Mesenchymal stem cell (in vitro differentiated cells and primary cell): Measurements from ENCODE around the gene FBXO27.

Experiments
- DNase-seq: peaks from one replicate; pipeline ENCODE4 v3.0.0-alpha.2; 2013
- H2AFZ ChIP-seq: one replicate; pipeline ENCODE4 v1.6.1; 2013; ENCODE audit warnings: low read depth, mild to moderate bottlenecking, control low read depth, inconsistent platforms, low read length, moderate library complexity
- H2AK5ac ChIP-seq: 2 replicates; pipeline ENCODE4 v1.6.1; 2013; ENCODE audit warnings: low read length, moderate library complexity, mild to moderate bottlenecking, inconsistent platforms; ENCODE audit not compliant: severe bottlenecking
- H2BK120ac ChIP-seq: one replicate; pipeline ENCODE4 v1.6.1; 2013; ENCODE audit warnings: low read depth, mild to moderate bottlenecking, inconsistent platforms, low read length, moderate library complexity
- H2BK12ac ChIP-seq, 2 experiments: one replicate each; pipeline ENCODE4 v1.6.1; 2013; ENCODE audit warnings: inconsistent platforms in 2 of 2, low read length in 2 of 2, mild to moderate bottlenecking in 2 of 2, moderate library complexity in 2 of 2, control low read depth in 1 of 2
- H2BK15ac ChIP-seq: one replicate; pipeline ENCODE4 v1.6.1; 2013; ENCODE audit warnings: mild to moderate bottlenecking, low read depth, inconsistent platforms; ENCODE audit not compliant: poor library complexity, severe bottlenecking
- H2BK5ac ChIP-seq: 2 replicates; pipeline ENCODE4 v1.6.1; 2013; ENCODE audit warnings: low read depth, mild to moderate bottlenecking, low read length, control low read depth, inconsistent platforms; ENCODE audit not compliant: poor library complexity, severe bottlenecking
- H3K14ac ChIP-seq, 2 experiments: one replicate each; pipeline ENCODE4 v1.6.1; 2013; ENCODE audit warnings: inconsistent platforms in 2 of 2, low read length in 2 of 2, control low read depth in 1 of 2, mild to moderate bottlenecking in 1 of 2, moderate library complexity in 1 of 2
- H3K18ac ChIP-seq, 2 experiments: one replicate each; pipeline ENCODE4 v1.6.1; 2013; ENCODE audit warnings: inconsistent platforms in 2 of 2, low read length in 2 of 2, control low read depth in 1 of 2, low read depth in 1 of 2, mild to moderate bottlenecking in 1 of 2
- H3K23ac ChIP-seq, 2 experiments: one replicate each; pipeline ENCODE4 v1.6.1; 2013; ENCODE audit warnings: inconsistent platforms in 2 of 2, low read length in 2 of 2, mild to moderate bottlenecking in 2 of 2, moderate library complexity in 2 of 2, control low read depth in 1 of 2
- H3K27ac ChIP-seq: 2 replicates; pipeline ENCODE4 v1.5.1; 2013; ENCODE audit warnings: mild to moderate bottlenecking, moderate library complexity, low read length, control low read depth, inconsistent platforms; ENCODE audit not compliant: poor library complexity, severe bottlenecking
- H3K27me3 ChIP-seq, 2 experiments: 2 replicates each; pipeline versions ENCODE4 v1.6.1 to v1.7.0; 2013; ENCODE audit warnings: low read length in 2 of 2, mild to moderate bottlenecking in 2 of 2, moderate library complexity in 2 of 2, control low read depth in 1 of 2, inconsistent platforms in 1 of 2; ENCODE audit not compliant: control insufficient read depth in 1 of 2, insufficient read depth in 1 of 2
- H3K36me3 ChIP-seq, 2 experiments: 2 replicates each; pipeline versions ENCODE4 v1.6.1 to v1.7.0; 2013; ENCODE audit warnings: low read length in 2 of 2, control low read depth in 1 of 2, inconsistent platforms in 1 of 2, low read depth in 1 of 2, mild to moderate bottlenecking in 1 of 2; ENCODE audit not compliant: insufficient read depth in 2 of 2, control insufficient read depth in 1 of 2
- H3K4ac ChIP-seq, 2 experiments: one replicate each; pipeline ENCODE4 v1.6.1; 2013; ENCODE audit warnings: inconsistent platforms in 2 of 2, low read length in 2 of 2, mild to moderate bottlenecking in 2 of 2, moderate library complexity in 2 of 2, control low read depth in 1 of 2, low read depth in 1 of 2
- H3K4me1 ChIP-seq: 2 replicates; pipeline ENCODE4 v1.6.1; 2013; ENCODE audit warnings: low read depth, low read length, control low read depth; ENCODE audit not compliant: control insufficient read depth, insufficient read depth
- H3K4me2 ChIP-seq: 2 replicates; pipeline ENCODE4 v1.6.1; 2013; ENCODE audit warnings: low read length, mild to moderate bottlenecking, inconsistent platforms; ENCODE audit not compliant: poor library complexity, severe bottlenecking
- H3K4me3 ChIP-seq, 2 experiments: 2 replicates each; pipeline versions ENCODE4 v1.5.1 to v1.7.0; 2013; ENCODE audit warnings: low read length in 2 of 2, mild to moderate bottlenecking in 2 of 2, control low read depth in 1 of 2, low read depth in 1 of 2; ENCODE audit not compliant: insufficient read depth in 1 of 2
- H3K79me1 ChIP-seq: replicated peaks from 2 replicates; pipeline ENCODE4 v1.6.1; 2013; ENCODE audit warnings: mild to moderate bottlenecking, control low read depth, low read length, inconsistent platforms; ENCODE audit not compliant: poor library complexity, severe bottlenecking
- H3K9ac ChIP-seq: 2 replicates; pipeline ENCODE4 v1.7.0; 2013; ENCODE audit warnings: mild to moderate bottlenecking, low read length, moderate library complexity
- H3K9me3 ChIP-seq: 2 replicates; pipeline ENCODE4 v1.7.0; 2013; ENCODE audit warnings: mild to moderate bottlenecking, low read length; ENCODE audit not compliant: control insufficient read depth
- H4K8ac ChIP-seq: one replicate; pipeline ENCODE4 v1.6.1; 2013; ENCODE audit warnings: inconsistent platforms, mild to moderate bottlenecking, low read length, moderate library complexity
- H4K91ac ChIP-seq: one replicate; pipeline ENCODE4 v1.6.1; 2013; ENCODE audit warnings: mild to moderate bottlenecking, low read length, inconsistent platforms
- WGBS: methylation state at CpG from one replicate; pipeline ENCODE4 v1.1.7; 2013; ENCODE audit warnings: mixed read lengths; 5-methylcytosine and 5-hydroxymethylcytosine counted together

The FBXO27 gene

DNA sequence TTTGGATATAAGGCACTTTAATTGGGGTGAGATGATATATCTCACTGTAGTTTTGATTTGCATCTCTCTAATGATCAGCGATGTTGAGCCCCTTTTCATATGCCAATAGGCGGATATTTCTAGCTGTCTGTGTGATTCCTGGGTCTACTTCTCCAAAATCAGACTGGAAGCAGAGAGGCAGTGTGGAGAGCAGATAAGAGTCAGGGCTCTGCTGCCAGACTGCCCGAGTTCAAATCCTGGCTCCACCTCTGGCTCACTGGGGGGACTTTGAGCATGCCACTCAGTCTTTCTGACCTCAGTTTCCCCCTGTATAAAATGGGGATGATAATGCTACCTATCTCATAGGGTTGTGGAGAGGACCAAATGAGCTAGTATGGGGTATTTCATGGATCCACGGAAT, 27.8 kb upstream of the FBXO27 start:
- H3K9me3 ChIP-seq, result no peaks in the 10 kb centered on the region
- DNase-seq, result no peak
- H2BK12ac ChIP-seq, result no peak overlapping the region
- WGBS, result 70% methylated on average over 4 of the region's 4 CpGs
- H4K8ac ChIP-seq, result no peak overlapping the region
- no peak overlapping the region for H3K23ac ChIP-seq
- H2BK5ac ChIP-seq, result no peak overlapping the region
- H2AK5ac ChIP-seq, result no peak overlapping the region
- H3K14ac ChIP-seq, result no peak overlapping the region
- no peak overlapping the region for H2BK15ac ChIP-seq
- no peak overlapping the region for H2BK120ac ChIP-seq
- H3K4me3 ChIP-seq, result no peak overlapping the region
- no peaks in the 10 kb centered on the region for H3K36me3 ChIP-seq
- H3K27ac ChIP-seq, result no peak overlapping the region
- peaks cover 0 to 3% of the 10 kb centered on the region in 2 experiments for H3K27me3 ChIP-seq
- H3K18ac ChIP-seq, result no peak overlapping the region
- H3K4me2 ChIP-seq, result no peak overlapping the region
- no peaks in the 10 kb centered on the region for H3K79me1 ChIP-seq
- H3K4ac ChIP-seq, result no peak overlapping the region
- peaks cover 2% of the 10 kb centered on the region for H3K4me1 ChIP-seq
- no peak overlapping the region for H4K91ac ChIP-seq
- H3K9ac ChIP-seq, result no peak overlapping the region
- H2AFZ ChIP-seq, result no peak overlapping the region

DNA sequence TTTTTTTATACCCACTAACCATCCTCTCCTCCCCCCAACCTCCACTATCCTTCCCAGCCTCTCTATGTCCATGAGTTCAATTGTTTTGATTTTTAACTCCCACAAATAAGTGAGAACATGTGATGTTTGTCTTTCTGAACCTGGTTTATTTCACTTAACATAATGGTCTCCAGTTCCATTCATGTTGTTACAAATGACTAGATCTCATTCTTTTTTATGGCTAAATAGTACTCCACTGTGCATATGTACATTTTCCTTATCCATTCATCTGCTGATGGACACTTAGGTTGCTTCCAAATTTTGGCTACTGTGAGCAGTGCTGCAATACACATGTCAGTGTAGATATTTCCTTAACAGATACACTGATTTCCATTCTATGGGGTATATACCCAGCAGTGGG, 27.0 kb upstream of the FBXO27 start:
- Histone ChIP-seq H2BK15ac (no peak overlapping the region), H4K91ac (no peak overlapping the region), H3K79me1 (no peaks in the 10 kb centered on the region), H4K8ac (no peak overlapping the region), H2BK5ac (no peak overlapping the region), H3K4me2 (no peak overlapping the region), H2BK120ac (no peak overlapping the region), H3K23ac (no peak overlapping the region), H3K9ac (no peak overlapping the region), H3K14ac (no peak overlapping the region), H3K4ac (no peak overlapping the region), H2AK5ac (no peak overlapping the region), H3K18ac (no peak overlapping the region), H3K27me3 (peaks cover 0 to 3% of the 10 kb centered on the region in 2 experiments), H3K27ac (no peak overlapping the region), H3K4me3 (no peak overlapping the region), H3K9me3 (peaks cover 5% of the 10 kb centered on the region), H2BK12ac (no peak overlapping the region), H3K36me3 (no peaks in the 10 kb centered on the region), H2AFZ (no peak overlapping the region), H3K4me1 (peaks cover 2% of the 10 kb centered on the region)
- DNase-seq, result no peak

DNA sequence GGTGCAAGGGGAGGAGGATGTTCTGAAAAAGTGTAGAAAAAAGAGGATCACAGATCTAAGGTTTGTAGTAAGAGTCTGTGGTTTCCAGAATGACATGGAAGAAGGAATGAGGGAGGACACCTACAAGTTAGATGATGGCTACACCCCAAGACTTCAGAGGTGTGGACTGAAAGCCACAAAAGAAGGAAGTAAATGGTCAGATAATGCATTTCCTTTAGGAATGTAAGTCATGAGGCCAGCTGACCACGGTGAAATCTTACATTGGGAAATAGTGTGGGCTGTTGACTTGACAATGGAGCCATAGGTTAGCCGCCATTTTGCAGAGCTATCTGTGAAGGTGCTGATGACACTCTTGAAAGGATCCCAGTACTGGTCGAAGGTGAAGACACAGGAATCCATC, 25.3 kb upstream of the FBXO27 start:
- H2BK5ac ChIP-seq, result no peak overlapping the region
- H2BK12ac ChIP-seq, result no peak overlapping the region
- no peak overlapping the region for H3K9ac ChIP-seq
- no peaks in the 10 kb centered on the region for H3K36me3 ChIP-seq
- no peak overlapping the region for H3K4me3 ChIP-seq
- H3K79me1 ChIP-seq, result no peaks in the 10 kb centered on the region
- H2AFZ ChIP-seq, result no peak overlapping the region
- H3K27ac ChIP-seq, result no peak overlapping the region
- no peak overlapping the region for H3K23ac ChIP-seq
- peaks cover 0 to 3% of the 10 kb centered on the region in 2 experiments for H3K27me3 ChIP-seq
- H2BK120ac ChIP-seq, result no peak overlapping the region
- H2AK5ac ChIP-seq, result no peak overlapping the region
- H3K14ac ChIP-seq, result no peak overlapping the region
- no peak overlapping the region for H4K91ac ChIP-seq
- H3K4me2 ChIP-seq, result no peak overlapping the region
- WGBS, result 72% methylated on average over 3 of the region's 3 CpGs
- H4K8ac ChIP-seq, result no peak overlapping the region
- no peak for DNase-seq
- no peak overlapping the region for H3K4ac ChIP-seq
- no peaks in the 10 kb centered on the region for H3K4me1 ChIP-seq
- no peak overlapping the region for H3K18ac ChIP-seq
- H3K9me3 ChIP-seq, result peaks cover 5% of the 10 kb centered on the region
- H2BK15ac ChIP-seq, result no peak overlapping the region

DNA sequence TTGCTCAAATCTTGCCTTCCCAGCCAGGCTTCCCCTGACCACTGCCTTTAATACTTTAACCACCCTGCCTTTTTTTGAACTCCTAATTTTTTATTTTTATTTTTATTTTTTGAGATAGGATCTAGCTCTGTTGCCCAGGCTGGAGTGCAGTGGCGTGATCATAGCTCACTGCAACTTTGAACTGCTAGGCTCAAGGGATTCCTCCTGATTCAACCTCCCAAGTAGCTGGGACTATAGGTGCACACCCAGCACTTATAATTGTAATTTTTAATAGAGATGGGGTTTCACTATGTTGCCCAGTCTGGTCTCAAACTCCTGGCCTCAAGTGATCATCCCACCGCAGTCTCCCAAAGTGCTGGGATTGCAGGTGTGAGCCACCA, 21.7 kb upstream of the FBXO27 start:
- H2AK5ac ChIP-seq, result no peak overlapping the region
- H3K4me2 ChIP-seq, result no peak overlapping the region
- no peaks in the 10 kb centered on the region for H3K4me1 ChIP-seq
- H2BK5ac ChIP-seq, result no peak overlapping the region
- H3K36me3 ChIP-seq, result no peaks in the 10 kb centered on the region
- no peaks in the 10 kb centered on the region for H3K79me1 ChIP-seq
- no peak overlapping the region for H3K23ac ChIP-seq
- H3K27me3 ChIP-seq, result peaks cover 0 to 4% of the 10 kb centered on the region in 2 experiments
- no peak for DNase-seq
- no peak overlapping the region for H3K18ac ChIP-seq
- no peak overlapping the region for H3K27ac ChIP-seq
- H3K4me3 ChIP-seq, result no peak overlapping the region
- H4K91ac ChIP-seq, result no peak overlapping the region
- no peak overlapping the region for H2BK120ac ChIP-seq
- H4K8ac ChIP-seq, result no peak overlapping the region
- no peak overlapping the region for H2BK12ac ChIP-seq
- no peak overlapping the region for H3K9ac ChIP-seq
- H3K9me3 ChIP-seq, result peaks cover 5% of the 10 kb centered on the region
- H2AFZ ChIP-seq, result no peak overlapping the region
- H3K4ac ChIP-seq, result no peak overlapping the region
- H2BK15ac ChIP-seq, result no peak overlapping the region
- no peak overlapping the region for H3K14ac ChIP-seq
- 89% methylated on average over 2 of the region's 2 CpGs for WGBS
